HT1080 (cell line): ENCODE measurements around the gene PIK3CG. TPM values are rescaled to one million over a fixed set of nuclear protein-coding genes. Genes with fewer than 3 reads are reported as not detected.
A peak's percentile ranks its signal among the peaks of the same experiment; 100 is the strongest.

Experiments
- DNase-seq: peaks from one replicate; pipeline ENCODE4 v3.0.0-alpha.2; 2015; ENCODE audit warnings: low read depth
- total RNA-seq: library from RNA; depleted of rRNA; stranded (reverse); fragments of >200 nt; shearing (Covaris generic); gene quantifications from 2 replicates; pipeline ENCODE4 v1.2.3, GENCODE V29; 2014

Gene PIK3CG
- total RNA-seq, 1 experiment from 2014 or later: 1.9 TPM

- DNase-seq: peak; percentile 8
Observed at GRCh38 chr7:106858618-106859532, 6.2 kb upstream of the PIK3CG start.

- no peak for DNase-seq
Observed at GRCh38 chr7:106862317-106863089, 2.6 kb upstream of the PIK3CG start.

- no peak for DNase-seq
Observed at GRCh38 chr7:106863274-106863997, 1.6 kb upstream of the PIK3CG start.

- no peak for DNase-seq
Observed at GRCh38 chr7:106864298-106865081, 592 bp upstream of the PIK3CG start.

- DNase-seq: no peak
Observed at GRCh38 chr7:106866298-106867281, 1.5 kb downstream of the PIK3CG start.

GRCh38 chr7:106867641-106868351 is 2.7 kb downstream of the PIK3CG start:
- DNase-seq: no peak

- no peak for DNase-seq
Observed at GRCh38 chr7:106868364-106868763, 3.3 kb downstream of the PIK3CG start.

GRCh38 chr7:106869954-106870353 is 4.9 kb downstream of the PIK3CG start:
- DNase-seq: no peak

GRCh38 chr7:106870528-106870927 is 5.4 kb downstream of the PIK3CG start:
- no peak for DNase-seq

GRCh38 chr7:106870983-106871410 is 5.9 kb downstream of the PIK3CG start:
- no peak for DNase-seq

- DNase-seq: no peak
Observed at GRCh38 chr7:106871793-106872571, 6.9 kb downstream of the PIK3CG start.

GRCh38 chr7:106872763-106873162 is 7.7 kb downstream of the PIK3CG start:
- no peak for DNase-seq

- DNase-seq: no peak
Observed at GRCh38 chr7:106874076-106874475, 9.0 kb downstream of the PIK3CG start.

- no peak for DNase-seq
Observed at GRCh38 chr7:106875508-106875907, 10.4 kb downstream of the PIK3CG start.

- DNase-seq: no peak
Observed at GRCh38 chr7:106878748-106879439, 13.8 kb downstream of the PIK3CG start.

GRCh38 chr7:106881984-106882383 is 16.9 kb downstream of the PIK3CG start:
- no peak for DNase-seq

- no peak for DNase-seq
Observed at GRCh38 chr7:106883456-106884026, 18.5 kb downstream of the PIK3CG start.
